ENCODE results near the gene SKIC2.
"Not testable (repeated sequence)": the region's sequence is repeated elsewhere in the genome, so short reads cannot be mapped to it uniquely, and the experiment has no call there.

SKIC2 gene

GRCh38 chr6:31977816-31978431 is 18.9 kb downstream of the SKIC2 start:
- no peak overlapping the region for H3K27ac ChIP-seq (ENCODE audit: low read depth in 2 of 2, low read length in 2 of 2)
- no peaks in the 10 kb centered on the region for H3K27me3 ChIP-seq (ENCODE audit: control insufficient read depth in 2 of 2, insufficient read depth in 2 of 2, low read length in 2 of 2)
- no peaks in the 10 kb centered on the region for H3K9me3 ChIP-seq (ENCODE audit: control insufficient read depth in 2 of 2, low read length in 2 of 2)
- peaks cover 0 to 5% of the 10 kb centered on the region in 2 donors for H3K4me1 ChIP-seq (ENCODE audit: control insufficient read depth in 2 of 2, insufficient read depth in 2 of 2, low read length in 2 of 2)
- H3K9ac ChIP-seq (ENCODE audit: low read depth in 1 of 2, low read length in 2 of 2) = no peak overlapping the region
- peaks cover 10 to 12% of the 10 kb centered on the region in 2 donors for H3K36me3 ChIP-seq (ENCODE audit: control insufficient read depth in 2 of 2, insufficient read depth in 2 of 2, low read length in 2 of 2)
- no peak overlapping the region for H3K4me3 ChIP-seq (ENCODE audit: low read length in 2 of 2)

GRCh38 chr6:31978831-31979230 is 19.9 kb downstream of the SKIC2 start:
- Histone ChIP-seq H3K9ac (ENCODE audit: low read depth in 1 of 2, low read length in 2 of 2) (peak overlapping the region in 1 of 2 donors; percentile 24), H3K4me1 (ENCODE audit: control insufficient read depth in 2 of 2, insufficient read depth in 2 of 2, low read length in 2 of 2) (no peaks in the 10 kb centered on the region), H3K36me3 (ENCODE audit: control insufficient read depth in 2 of 2, insufficient read depth in 2 of 2, low read length in 2 of 2) (peaks cover 10 to 12% of the 10 kb centered on the region in 2 donors), H3K4me3 (ENCODE audit: low read length in 2 of 2) (no peak overlapping the region), H3K9me3 (ENCODE audit: control insufficient read depth in 2 of 2, low read length in 2 of 2) (no peaks in the 10 kb centered on the region), H3K27me3 (ENCODE audit: control insufficient read depth in 2 of 2, insufficient read depth in 2 of 2, low read length in 2 of 2) (no peaks in the 10 kb centered on the region), H3K27ac (ENCODE audit: low read depth in 2 of 2, low read length in 2 of 2) (no peak overlapping the region)

GRCh38 chr6:31979238-31979898 is 20.4 kb downstream of the SKIC2 start:
- Histone ChIP-seq H3K27me3 (ENCODE audit: control insufficient read depth in 2 of 2, insufficient read depth in 2 of 2, low read length in 2 of 2) (no peaks in the 10 kb centered on the region), H3K27ac (ENCODE audit: low read depth in 2 of 2, low read length in 2 of 2) (no peak overlapping the region), H3K9me3 (ENCODE audit: control insufficient read depth in 2 of 2, low read length in 2 of 2) (no peaks in the 10 kb centered on the region), H3K4me1 (ENCODE audit: control insufficient read depth in 2 of 2, insufficient read depth in 2 of 2, low read length in 2 of 2) (no peaks in the 10 kb centered on the region), H3K36me3 (ENCODE audit: control insufficient read depth in 2 of 2, insufficient read depth in 2 of 2, low read length in 2 of 2) (peaks cover 10 to 12% of the 10 kb centered on the region in 2 donors), H3K4me3 (ENCODE audit: low read length in 2 of 2) (no peak overlapping the region), H3K9ac (ENCODE audit: low read depth in 1 of 2, low read length in 2 of 2) (no peak overlapping the region)

GRCh38 chr6:31980195-31980876 is 21.4 kb downstream of the SKIC2 start:
- not testable (repeated sequence) for H3K9ac ChIP-seq (ENCODE audit: low read depth in 1 of 2, low read length in 2 of 2); H3K27ac ChIP-seq (ENCODE audit: low read depth in 2 of 2, low read length in 2 of 2); H3K9me3 ChIP-seq (ENCODE audit: control insufficient read depth in 2 of 2, low read length in 2 of 2); H3K4me1 ChIP-seq (ENCODE audit: control insufficient read depth in 2 of 2, insufficient read depth in 2 of 2, low read length in 2 of 2); H3K4me3 ChIP-seq (ENCODE audit: low read length in 2 of 2); H3K27me3 ChIP-seq (ENCODE audit: control insufficient read depth in 2 of 2, insufficient read depth in 2 of 2, low read length in 2 of 2)
- H3K36me3 ChIP-seq (ENCODE audit: control insufficient read depth in 2 of 2, insufficient read depth in 2 of 2, low read length in 2 of 2) = peaks cover 10 to 12% of the 10 kb centered on the region in 2 donors

GRCh38 chr6:31980998-31981397 is 22.0 kb downstream of the SKIC2 start:
- H3K27me3 ChIP-seq (ENCODE audit: control insufficient read depth in 2 of 2, insufficient read depth in 2 of 2, low read length in 2 of 2); H3K4me3 ChIP-seq (ENCODE audit: low read length in 2 of 2); H3K9me3 ChIP-seq (ENCODE audit: control insufficient read depth in 2 of 2, low read length in 2 of 2); H3K9ac ChIP-seq (ENCODE audit: low read depth in 1 of 2, low read length in 2 of 2); H3K27ac ChIP-seq (ENCODE audit: low read depth in 2 of 2, low read length in 2 of 2); H3K4me1 ChIP-seq (ENCODE audit: control insufficient read depth in 2 of 2, insufficient read depth in 2 of 2, low read length in 2 of 2): not testable (repeated sequence)
- peaks cover 10 to 12% of the 10 kb centered on the region in 2 donors for H3K36me3 ChIP-seq (ENCODE audit: control insufficient read depth in 2 of 2, insufficient read depth in 2 of 2, low read length in 2 of 2)

GRCh38 chr6:31981744-31982143 is 22.8 kb downstream of the SKIC2 start, which contains the start of gene C4A:
Gene C4A (plus strand): TSS chr6:31982057. CDS start chr6:31982108, 51 bp downstream.
- H3K4me1 ChIP-seq (ENCODE audit: control insufficient read depth in 2 of 2, insufficient read depth in 2 of 2, low read length in 2 of 2); H3K27me3 ChIP-seq (ENCODE audit: control insufficient read depth in 2 of 2, insufficient read depth in 2 of 2, low read length in 2 of 2); H3K9ac ChIP-seq (ENCODE audit: low read depth in 1 of 2, low read length in 2 of 2); H3K9me3 ChIP-seq (ENCODE audit: control insufficient read depth in 2 of 2, low read length in 2 of 2); H3K4me3 ChIP-seq (ENCODE audit: low read length in 2 of 2); H3K27ac ChIP-seq (ENCODE audit: low read depth in 2 of 2, low read length in 2 of 2): not testable (repeated sequence)
- H3K36me3 ChIP-seq (ENCODE audit: control insufficient read depth in 2 of 2, insufficient read depth in 2 of 2, low read length in 2 of 2) = peaks cover 10 to 12% of the 10 kb centered on the region in 2 donors

- not testable (repeated sequence) for H3K4me1 ChIP-seq (ENCODE audit: control insufficient read depth in 2 of 2, insufficient read depth in 2 of 2, low read length in 2 of 2); H3K27me3 ChIP-seq (ENCODE audit: control insufficient read depth in 2 of 2, insufficient read depth in 2 of 2, low read length in 2 of 2); H3K9me3 ChIP-seq (ENCODE audit: control insufficient read depth in 2 of 2, low read length in 2 of 2); H3K36me3 ChIP-seq (ENCODE audit: control insufficient read depth in 2 of 2, insufficient read depth in 2 of 2, low read length in 2 of 2); H3K4me3 ChIP-seq (ENCODE audit: low read length in 2 of 2); H3K9ac ChIP-seq (ENCODE audit: low read depth in 1 of 2, low read length in 2 of 2); H3K27ac ChIP-seq (ENCODE audit: low read depth in 2 of 2, low read length in 2 of 2)
Observed at GRCh38 chr6:31989363-31989762, 30.4 kb downstream of the SKIC2 start.

- not testable (repeated sequence) for H3K27ac ChIP-seq (ENCODE audit: low read depth in 2 of 2, low read length in 2 of 2); H3K9ac ChIP-seq (ENCODE audit: low read depth in 1 of 2, low read length in 2 of 2); H3K4me1 ChIP-seq (ENCODE audit: control insufficient read depth in 2 of 2, insufficient read depth in 2 of 2, low read length in 2 of 2); H3K36me3 ChIP-seq (ENCODE audit: control insufficient read depth in 2 of 2, insufficient read depth in 2 of 2, low read length in 2 of 2); H3K4me3 ChIP-seq (ENCODE audit: low read length in 2 of 2); H3K9me3 ChIP-seq (ENCODE audit: control insufficient read depth in 2 of 2, low read length in 2 of 2); H3K27me3 ChIP-seq (ENCODE audit: control insufficient read depth in 2 of 2, insufficient read depth in 2 of 2, low read length in 2 of 2)
Observed at GRCh38 chr6:31994421-31994820, 35.4 kb downstream of the SKIC2 start.

GRCh38 chr6:31996385-31996784 is 37.4 kb downstream of the SKIC2 start:
- not testable (repeated sequence) for H3K36me3 ChIP-seq (ENCODE audit: control insufficient read depth in 2 of 2, insufficient read depth in 2 of 2, low read length in 2 of 2); H3K9ac ChIP-seq (ENCODE audit: low read depth in 1 of 2, low read length in 2 of 2); H3K4me1 ChIP-seq (ENCODE audit: control insufficient read depth in 2 of 2, insufficient read depth in 2 of 2, low read length in 2 of 2); H3K27me3 ChIP-seq (ENCODE audit: control insufficient read depth in 2 of 2, insufficient read depth in 2 of 2, low read length in 2 of 2); H3K4me3 ChIP-seq (ENCODE audit: low read length in 2 of 2); H3K27ac ChIP-seq (ENCODE audit: low read depth in 2 of 2, low read length in 2 of 2); H3K9me3 ChIP-seq (ENCODE audit: control insufficient read depth in 2 of 2, low read length in 2 of 2)

- H3K27ac ChIP-seq (ENCODE audit: low read depth in 2 of 2, low read length in 2 of 2); H3K4me1 ChIP-seq (ENCODE audit: control insufficient read depth in 2 of 2, insufficient read depth in 2 of 2, low read length in 2 of 2); H3K9ac ChIP-seq (ENCODE audit: low read depth in 1 of 2, low read length in 2 of 2); H3K27me3 ChIP-seq (ENCODE audit: control insufficient read depth in 2 of 2, insufficient read depth in 2 of 2, low read length in 2 of 2); H3K36me3 ChIP-seq (ENCODE audit: control insufficient read depth in 2 of 2, insufficient read depth in 2 of 2, low read length in 2 of 2); H3K9me3 ChIP-seq (ENCODE audit: control insufficient read depth in 2 of 2, low read length in 2 of 2); H3K4me3 ChIP-seq (ENCODE audit: low read length in 2 of 2): not testable (repeated sequence)
Observed at GRCh38 chr6:32002546-32003268, 43.7 kb downstream of the SKIC2 start.

Data from mucosa of rectum (tissue), 2 donors.